NOMO-1 treated with dmso at 0.1 percent for 144 hours (cell line): ENCODE measurements around the gene HARBI1.

Experiments
- DNase-seq: peaks from one replicate; lab custom pipeline; 2025; ENCODE audit not compliant: unreplicated experiment; lab: John Stamatoyannopoulos, UW

The HARBI1 gene

DNA sequence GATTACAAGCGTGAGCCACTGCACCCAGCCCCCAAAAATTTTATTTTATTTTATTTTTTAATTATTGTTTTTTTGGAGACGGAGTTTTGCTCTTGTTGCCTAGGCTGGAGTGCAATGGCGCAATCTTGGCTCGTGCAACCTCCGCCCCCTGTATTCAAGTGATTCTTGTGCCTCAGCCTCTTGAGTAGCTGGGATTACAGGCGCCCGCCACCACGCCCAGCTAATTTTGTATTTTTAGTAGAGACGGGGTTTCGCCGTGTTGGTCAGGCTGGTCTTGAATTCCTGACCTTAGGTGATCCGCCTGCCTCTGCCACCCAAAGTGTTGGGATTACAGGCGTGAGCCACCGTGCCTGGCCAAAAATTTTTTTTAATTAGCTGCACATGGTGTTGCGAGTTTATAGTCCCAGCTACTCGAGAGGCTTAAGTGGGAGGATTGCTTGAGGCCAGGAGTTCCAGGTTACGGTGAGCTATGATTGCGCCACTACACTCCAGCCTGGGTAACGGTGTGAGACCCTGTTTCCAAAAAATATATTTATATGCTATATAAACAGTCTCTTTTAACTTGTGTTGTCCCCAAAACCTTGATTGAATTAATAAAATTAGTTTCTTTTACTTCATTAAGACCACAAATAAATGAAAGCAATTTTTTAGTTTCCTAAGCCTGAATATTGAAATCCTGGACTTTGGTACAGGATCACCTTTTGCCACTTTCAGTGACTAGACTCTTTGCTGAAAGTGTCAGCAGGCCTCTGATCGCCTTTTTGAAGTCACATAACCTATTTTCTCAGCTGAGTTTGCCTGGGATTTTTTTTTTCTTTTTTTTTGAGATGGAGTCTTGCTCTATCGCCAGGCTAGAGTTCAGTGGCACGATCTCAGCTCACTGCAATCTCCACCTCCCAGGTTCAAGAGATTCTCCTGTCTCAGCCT, 16.5 kb upstream of the HARBI1 start:
- no peak for DNase-seq

DNA sequence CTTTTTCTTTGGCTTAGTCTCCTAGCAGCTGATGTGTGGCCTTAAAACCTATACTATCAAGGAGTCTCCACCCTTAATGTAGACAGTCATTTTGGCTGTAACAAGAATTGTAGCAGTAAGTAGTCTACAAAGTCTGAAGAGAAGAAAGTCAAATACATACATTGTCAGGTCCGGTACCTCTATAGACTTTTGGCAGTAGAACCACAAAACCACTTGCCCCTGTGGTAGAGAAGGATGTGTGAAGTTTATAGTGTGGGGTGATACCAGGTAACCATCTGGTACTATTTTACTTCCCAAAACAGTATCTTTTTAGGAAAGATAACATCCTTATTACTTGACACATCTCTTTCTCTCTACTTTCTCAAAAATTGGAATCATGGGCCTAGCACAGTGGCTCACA, 15.5 kb upstream of the HARBI1 start:
- DNase-seq = no peak

DNA sequence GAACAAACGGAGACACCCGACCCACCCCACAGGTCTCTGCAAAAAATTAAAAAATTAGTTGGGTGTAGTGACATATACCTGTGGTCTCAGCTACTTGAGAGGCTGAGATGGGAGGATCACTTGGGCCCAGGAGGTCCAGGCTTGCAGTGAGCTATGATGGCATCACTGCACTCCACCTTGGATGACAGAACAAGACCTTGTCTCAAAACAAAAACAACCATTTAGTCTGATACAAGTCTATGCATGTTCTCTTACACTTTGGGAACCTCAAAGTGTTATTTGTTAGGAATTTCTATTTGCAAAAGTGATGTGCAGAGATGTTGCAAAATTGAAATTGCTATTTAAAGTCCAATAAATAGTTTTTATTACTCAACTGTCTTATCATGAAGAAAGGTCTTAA, 14.6 kb upstream of the HARBI1 start:
- DNase-seq = no peak

DNA sequence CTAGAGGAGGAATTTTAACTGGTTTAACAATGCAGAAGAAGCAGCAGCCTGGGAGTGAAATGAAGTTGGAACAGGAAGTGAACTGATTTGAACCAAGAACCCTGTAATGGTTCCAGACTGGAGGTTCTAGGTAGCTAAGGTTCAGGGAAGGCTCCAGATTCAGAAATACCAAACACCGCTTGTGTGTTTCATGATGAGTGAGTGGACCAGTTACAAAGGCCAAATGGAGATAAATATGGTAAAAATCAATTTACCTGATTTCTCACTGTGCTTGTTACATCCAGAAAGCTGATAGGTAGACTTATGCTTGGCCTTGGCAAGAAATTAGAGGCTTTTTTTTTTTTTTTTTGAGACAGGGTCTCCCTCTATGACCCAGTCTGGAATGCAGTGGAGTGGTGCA, 13.2 kb upstream of the HARBI1 start:
- DNase-seq = no peak

DNA sequence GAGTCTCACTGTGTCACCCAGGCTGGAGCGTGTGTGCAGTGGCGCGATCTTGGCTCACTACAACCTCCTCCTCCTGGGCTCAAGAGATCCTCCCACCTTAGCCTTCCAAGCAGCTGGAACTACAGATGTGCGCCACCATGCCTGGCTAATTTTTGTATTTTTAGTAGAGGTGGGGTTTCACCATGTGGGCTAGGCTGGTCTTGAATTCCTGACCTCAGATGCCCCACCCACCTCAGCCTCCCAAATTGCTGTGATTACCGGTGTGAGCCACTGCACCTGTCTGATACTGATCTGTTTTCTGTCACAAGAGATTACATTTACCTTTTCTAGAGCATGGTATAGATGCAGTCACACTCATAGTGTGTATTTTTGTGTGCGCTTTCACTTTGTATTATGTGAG, 11.9 kb upstream of the HARBI1 start:
- DNase-seq = no peak

DNA sequence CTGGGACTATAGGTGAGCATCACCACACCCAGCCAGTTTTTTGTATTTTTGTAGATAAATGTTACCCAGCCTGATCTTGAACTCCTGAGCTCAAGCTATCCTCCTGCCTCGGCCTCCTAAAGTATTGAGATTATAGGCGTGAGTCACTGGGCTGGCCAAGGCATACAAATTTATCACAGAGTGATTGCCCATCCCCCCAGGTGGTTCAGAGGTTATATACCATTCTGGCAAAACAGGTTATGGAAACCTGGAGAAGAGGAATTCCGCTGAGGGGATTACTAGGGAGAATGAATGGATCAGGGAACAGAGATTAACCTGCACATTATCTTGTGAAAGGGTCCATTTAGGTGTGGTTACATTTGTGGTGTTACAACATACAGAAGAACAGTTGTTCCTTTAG, 8.4 kb upstream of the HARBI1 start:
- no peak for DNase-seq

DNA sequence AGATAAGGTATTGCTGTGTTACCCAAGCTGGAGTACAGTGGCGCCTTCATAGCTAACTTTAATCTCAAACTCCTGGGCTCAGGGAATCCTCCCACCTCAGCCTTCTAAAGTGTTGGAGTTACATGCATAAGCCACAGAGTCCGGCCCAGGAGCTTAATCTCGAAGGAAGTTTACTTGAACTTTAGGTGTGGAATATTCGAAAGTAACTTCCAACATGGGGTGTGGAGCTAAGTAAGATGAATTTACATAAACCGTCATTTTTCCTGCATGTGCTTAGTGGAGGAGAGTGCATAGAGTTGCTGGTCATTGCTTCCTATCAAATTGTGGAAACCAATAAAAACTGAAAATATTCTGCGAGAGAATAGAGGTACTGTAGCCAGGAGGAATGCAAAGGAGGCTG, 1.8 kb upstream of the HARBI1 start:
- no peak for DNase-seq

DNA sequence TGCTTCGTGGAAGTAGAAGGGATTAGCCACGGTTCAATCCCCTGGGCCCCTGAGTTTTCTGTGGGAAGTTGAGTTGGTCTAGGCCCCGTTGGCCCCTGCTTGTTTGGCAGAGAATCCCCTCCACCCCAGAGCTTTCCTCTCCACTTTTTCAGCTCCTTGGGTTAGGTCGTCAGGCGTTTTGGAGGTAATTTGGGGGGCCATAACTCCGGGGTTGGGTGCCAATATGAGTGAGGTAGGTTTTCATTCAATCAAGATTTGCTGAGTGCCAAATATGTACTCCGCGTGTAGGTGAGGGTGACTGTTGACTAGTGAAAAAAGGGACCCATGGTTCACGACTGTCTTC, 916 bp upstream of the HARBI1 start:
- no peak for DNase-seq

DNA sequence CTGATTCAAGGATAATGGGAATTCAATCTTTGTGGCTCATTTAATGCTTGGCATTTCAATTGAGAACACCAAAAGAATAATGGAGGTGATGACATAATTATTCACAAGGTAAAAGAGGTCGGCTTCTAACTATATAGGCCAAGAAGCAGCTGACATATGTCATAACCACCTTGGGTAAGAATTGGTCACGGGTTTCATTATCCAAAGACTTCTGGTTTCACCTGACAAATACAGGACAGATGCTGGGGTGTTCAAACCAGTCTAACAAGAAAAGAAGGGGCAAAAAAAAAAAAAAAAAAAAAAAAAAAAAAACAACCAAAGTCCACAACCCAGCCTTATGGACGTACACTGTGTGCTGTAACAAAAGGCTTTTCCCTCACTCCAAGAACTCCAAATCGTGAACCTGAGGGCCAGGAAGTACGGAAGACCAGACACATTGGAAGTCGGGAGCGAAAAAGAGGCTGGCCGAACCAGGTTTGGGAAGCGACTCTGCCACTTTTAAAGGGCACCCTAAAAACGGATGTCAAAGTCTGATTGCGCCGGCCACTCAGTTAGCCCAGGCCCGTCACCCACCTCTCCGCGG, 385 bp downstream of the HARBI1 start:
- DNase-seq = no peak

DNA sequence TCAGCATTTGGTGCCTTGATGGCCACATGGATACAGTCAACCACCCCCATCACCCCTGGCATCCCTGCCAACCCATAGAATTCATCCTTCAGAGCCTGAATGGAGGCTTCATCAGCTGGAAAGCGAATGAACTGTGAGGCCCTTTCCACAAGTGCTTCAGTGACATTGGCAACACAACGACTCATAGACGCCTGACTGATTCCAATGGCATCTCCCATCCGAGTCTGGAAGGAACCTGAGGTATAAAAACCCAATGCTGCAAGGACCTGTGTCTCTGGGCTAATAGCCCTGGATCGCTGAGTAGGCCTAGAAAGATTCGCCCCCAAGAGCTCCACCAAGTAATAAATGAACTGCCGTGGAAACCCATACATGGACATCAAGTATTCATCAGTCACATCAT, 1.3 kb downstream of the HARBI1 start:
- no peak for DNase-seq

DNA sequence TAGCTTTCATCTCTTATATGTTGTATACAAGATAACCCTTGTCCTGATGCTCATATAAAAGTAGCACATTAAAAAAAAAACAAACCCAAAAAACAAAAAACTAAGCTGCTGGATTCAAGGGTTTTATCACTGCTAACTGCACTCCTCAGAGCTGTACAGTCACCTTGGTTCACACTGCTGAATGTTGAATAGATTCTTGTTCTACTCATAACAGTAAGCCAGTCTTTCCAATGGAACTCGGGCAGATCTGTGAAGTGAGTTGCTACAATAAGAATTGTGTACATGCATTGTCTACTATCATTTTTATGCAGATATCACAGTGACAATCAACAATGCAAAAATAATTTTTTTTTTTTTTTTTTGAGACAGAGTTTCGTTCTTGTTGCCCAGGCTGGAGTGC, 4.7 kb downstream of the HARBI1 start:
- DNase-seq = no peak

DNA sequence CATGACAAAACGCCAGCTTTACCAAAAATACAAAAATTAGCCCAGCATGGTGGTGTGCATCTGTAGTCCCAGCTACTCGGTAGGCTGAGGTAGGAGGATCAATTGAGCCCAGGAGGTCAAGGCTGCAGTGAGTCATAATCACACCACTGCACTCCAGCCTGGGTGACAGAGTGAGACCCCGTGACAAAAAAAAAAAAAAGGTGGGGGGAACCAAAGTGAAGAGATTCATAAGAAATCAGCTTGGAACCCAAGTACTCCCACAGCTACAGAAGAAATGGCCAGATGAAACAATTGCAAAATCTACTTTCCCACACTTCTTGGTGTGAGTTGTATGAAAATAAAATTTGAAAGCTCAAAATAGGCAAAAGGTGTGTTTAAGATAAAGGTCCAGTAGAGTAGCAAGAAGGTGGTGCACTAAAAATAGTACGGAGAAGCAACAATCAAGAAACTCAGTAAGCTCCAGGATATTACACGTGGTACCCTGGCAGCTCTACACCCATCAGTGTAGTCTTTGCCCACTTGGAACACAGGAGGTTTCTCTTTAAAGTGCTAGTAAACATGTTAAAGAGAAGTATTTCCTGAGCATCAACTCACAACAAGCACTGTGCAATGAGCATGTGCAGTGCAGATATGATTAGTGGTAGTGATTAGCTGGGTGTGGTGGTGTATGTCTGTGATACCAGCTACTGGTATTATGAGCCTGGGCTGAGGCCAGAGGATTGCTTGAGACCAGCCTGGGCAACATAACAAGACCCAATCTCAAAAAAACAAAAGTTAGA, 5.3 kb downstream of the HARBI1 start:
- no peak for DNase-seq

DNA sequence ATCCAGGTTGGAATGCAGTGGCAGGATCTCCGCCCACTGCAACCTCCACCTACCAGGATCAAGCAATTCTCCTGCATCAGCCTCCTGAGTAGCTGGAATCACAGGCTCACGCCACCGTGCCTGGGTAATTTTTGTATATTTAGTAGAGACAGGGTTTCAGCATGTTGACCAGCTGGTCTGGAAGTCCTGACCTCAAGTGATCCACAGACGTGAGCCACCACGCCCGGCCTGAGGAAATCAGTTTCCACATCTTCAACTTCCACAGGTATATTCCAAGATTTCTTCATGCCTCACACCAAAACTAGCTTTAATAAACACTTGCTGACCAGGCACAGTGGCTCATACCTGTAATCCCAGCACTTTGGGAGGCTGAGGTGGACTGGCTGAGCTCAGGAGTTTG, 7.6 kb downstream of the HARBI1 start:
- no peak for DNase-seq

DNA sequence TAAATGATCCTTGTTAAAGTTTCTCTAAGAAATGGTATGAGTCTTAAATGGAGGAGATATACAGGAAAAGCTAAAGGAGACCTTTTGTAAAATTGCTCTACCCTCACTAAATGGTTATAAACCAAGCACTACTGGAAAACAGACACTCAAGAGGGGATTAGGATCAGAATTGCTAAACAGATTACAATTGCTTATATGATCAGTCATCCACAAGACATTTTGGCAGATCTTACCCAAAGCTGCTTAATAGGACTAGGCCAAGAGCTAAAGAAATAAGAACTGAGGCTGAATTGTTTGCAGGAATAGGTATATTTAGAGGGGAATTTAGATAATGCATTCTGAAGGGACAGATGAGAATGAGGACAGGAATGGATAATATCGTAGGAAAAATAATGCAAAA, 9.5 kb downstream of the HARBI1 start:
- DNase-seq = no peak

DNA sequence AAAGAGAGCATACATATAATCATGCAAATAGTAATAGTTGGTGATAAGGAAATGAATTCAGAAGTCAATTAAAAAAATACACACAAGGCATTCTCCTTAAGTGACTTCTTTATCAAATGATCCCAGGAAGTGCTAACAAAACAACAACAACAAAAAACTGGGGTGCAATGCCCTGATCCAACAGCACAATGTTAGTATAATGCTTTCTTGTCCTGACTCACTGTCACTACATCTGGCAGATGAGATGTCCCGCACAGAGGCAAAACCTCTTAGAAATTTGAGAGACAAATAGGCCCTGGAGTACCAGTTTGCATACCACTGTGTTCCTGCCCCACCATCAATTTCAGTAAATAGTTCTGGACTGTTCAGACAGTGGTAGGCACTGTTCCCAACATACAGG, 12.2 kb downstream of the HARBI1 start:
- no peak for DNase-seq

DNA sequence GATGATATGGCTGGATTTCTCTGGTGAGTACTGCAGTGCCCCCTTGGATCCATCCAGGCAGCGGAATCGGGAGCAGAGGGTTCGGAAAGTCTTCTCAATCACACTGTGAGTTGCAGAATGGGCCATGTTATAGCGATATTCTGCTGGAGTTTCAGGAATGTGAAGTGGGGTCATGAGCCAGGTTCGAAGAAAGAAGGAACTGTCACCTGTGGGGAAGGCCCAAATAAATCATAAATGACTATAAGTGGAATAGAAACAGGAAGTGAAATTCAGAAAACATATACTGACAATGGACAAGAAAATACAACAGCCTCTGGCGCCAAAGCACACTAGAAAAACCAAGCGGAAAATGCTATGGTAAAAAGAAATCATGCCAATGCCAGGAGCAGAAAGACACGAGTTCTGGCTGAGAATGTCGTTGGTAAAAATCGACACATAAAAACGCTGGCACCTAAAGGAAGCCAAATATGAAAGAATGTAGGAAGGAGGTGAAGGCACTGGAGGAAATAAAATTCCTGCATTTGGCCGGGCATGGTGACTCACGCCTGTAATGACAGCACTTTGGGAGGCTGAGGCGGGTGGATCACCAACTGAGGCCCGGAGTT, 13.2 kb downstream of the HARBI1 start:
- peak; percentile 30 for DNase-seq

DNA sequence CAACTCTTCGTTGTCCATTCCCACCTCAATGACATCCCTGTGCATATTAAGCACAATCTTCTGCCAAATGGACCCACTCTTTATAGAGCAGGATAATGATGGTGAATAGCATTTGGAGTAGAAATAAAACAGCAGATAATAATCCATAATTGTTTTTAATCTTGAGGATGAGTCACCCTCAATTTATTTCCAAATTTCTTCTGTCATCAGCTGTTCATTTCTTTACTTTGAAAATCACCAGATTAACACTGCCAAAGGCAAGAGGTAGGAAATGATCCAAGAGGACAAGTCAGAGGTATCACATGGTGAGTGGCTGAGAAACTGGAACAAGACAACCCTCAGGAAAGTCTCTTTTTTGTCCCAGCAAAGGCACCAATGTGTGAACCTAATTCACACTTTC, 15.9 kb downstream of the HARBI1 start:
- no peak for DNase-seq

DNA sequence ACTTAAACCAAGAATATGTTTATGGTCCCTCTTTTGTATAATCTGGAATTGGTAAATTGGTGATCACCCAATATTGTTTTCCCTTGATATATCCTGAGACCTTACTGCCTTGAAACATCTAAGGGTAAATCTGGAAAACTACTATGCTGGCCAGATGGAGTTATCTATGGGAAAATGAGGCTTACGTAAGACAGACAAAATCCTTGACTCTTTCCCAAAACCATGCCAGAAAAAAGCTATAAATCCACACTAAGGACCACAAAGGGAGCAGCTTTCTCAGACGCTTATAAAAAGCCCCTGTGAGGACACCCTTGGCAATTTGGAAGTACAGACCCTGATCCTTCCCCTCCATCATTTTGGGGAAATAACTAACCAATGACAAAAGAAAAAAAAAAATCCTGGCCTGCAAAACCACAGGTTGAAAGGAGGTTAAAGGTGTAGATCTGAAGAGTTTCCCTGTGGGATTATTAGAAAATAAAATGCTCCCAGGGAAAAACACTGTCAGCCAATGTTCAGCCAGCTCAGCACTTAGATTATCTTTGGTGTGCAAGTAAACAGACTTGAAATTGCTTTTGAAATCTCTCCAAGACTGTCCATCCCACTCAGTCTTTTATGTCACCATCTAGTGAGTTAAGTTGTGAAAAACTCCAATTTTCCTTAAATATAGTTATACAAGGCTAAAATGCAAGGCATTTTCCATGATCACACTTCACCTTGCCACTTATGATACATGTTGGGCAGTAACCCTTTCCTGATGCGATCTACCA, 16.6 kb downstream of the HARBI1 start:
- no peak for DNase-seq

DNA sequence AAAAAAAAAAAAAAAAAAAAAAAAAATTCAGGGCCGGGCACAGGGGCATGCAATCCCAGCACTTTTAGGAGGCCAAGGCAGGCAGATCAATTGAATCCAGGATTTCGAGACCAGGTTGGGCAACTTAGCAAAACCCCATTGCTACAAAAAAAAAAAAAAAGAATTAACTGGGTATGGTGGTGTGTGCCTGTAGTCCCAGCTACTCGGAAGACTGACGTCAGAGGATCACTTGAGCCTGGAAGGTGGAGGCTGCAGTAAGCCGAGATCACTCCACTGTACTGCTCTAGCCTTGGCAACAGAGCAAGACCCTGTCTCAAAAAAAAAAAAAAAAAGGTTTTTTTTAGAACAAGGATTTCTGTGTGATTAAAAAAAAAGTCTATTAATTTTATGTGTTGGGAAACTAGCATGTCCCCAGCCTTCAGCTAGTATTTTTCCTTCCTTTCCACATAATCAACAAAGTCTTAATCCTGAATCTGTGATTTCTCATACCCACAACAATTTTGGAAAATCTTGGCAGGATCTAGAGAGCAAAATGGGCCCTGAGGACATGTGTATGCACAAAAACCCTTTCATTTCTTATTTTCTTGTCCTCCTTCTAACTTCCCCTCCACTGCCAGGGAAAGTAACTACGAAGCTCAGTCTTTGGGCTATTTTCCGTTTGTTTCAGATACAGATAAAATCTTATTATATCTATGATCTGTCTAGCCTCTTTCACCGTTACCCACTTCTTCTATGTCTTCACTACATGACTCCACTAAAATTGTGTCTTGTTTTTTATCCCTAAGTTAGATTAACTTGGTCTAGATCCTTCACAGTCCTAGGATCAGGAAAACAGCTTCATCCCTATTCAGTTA, 17.5 kb downstream of the HARBI1 start:
- no peak for DNase-seq

DNA sequence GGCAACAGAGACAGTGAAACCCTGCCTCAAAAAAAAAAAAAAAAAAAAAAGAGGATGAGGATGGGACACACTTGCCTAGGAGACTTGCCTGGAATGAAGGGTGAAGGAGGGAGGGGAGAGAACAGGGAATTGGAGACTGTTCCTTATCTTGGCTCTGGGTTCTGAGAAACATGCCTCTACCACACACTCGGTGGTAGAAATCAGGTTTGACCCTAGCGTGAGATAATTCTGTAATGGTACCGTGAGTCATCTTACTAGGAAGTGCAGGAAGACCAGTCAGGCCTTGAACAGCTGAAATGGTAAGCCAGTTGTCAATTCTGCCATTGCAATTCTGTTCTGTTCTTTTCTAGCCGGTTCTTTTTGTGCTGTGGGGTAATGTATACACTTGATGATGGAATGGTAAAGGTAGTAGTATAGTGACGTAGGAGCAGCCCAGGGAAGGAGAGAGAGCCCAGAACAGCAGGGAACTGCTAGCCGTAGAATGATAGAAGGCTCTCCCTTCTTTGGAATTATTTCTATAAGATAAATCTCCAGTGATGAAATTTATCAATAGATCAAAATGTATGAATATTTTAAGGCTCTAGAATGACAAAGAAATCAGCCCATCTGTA, 19.3 kb downstream of the HARBI1 start:
- no peak for DNase-seq
